HL-60 (cell line): Measurements from ENCODE around the gene GRM5.

Source experiments
- POLR2AphosphoS5 ChIP-seq: IDR thresholded peaks from 2 replicates; pipeline ENCODE4 v1.6.1; 2012; ENCODE audit warnings: low read depth
- TF ChIP-seq, protein P1 (sequence below): IDR thresholded peaks from one replicate; pipeline ENCODE4 v1.5.1; 2011; ENCODE audit warnings: low read length, control low read depth, inconsistent platforms; ENCODE audit not compliant: insufficient read depth

DNA sequence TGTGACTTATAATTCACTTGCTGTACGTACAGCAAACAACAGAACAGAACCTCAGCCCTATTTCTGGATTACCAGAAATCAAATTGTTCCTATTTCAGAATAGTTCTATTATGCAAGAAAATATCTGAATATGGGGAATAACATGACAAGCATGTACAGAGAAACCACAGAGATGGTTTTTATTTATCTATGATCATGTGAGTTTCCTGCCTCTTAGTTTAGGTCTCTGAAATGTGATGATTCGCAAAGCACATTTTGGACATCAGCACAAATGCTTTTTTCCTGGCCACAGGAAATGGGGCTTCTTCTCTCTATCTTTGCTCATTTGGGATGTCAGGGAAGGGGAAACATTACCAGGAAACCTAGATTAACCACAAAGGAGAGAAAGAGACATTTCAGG, 461.5 kb downstream of the GRM5 start:
- no peak for TF ChIP-seq POLR2AphosphoS5
- TF ChIP-seq, protein P1, sequence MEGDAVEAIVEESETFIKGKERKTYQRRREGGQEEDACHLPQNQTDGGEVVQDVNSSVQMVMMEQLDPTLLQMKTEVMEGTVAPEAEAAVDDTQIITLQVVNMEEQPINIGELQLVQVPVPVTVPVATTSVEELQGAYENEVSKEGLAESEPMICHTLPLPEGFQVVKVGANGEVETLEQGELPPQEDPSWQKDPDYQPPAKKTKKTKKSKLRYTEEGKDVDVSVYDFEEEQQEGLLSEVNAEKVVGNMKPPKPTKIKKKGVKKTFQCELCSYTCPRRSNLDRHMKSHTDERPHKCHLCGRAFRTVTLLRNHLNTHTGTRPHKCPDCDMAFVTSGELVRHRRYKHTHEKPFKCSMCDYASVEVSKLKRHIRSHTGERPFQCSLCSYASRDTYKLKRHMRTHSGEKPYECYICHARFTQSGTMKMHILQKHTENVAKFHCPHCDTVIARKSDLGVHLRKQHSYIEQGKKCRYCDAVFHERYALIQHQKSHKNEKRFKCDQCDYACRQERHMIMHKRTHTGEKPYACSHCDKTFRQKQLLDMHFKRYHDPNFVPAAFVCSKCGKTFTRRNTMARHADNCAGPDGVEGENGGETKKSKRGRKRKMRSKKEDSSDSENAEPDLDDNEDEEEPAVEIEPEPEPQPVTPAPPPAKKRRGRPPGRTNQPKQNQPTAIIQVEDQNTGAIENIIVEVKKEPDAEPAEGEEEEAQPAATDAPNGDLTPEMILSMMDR, result no peak
